Prostate gland (tissue), 2 donors: Measurements from ENCODE around the gene SLIT3. TPM values are rescaled to one million over a fixed set of nuclear protein-coding genes. Genes with fewer than 3 reads are reported as not detected.

Experiments used
- DNase-seq: peaks from one replicate; pipeline ENCODE4 v3.0.0-alpha.2; 2019; ENCODE audit warnings: low spot score
- H3K27ac ChIP-seq, 2 donors: fragments of 200-600 bp; sonication (generic); 2 replicates each; pipeline ENCODE4 v1.5.1; 2017 to 2019
- H3K27me3 ChIP-seq: fragments of 200-600 bp; sonication (generic); replicated peaks from 2 replicates; pipeline ENCODE4 v1.5.1; 2019; ENCODE audit not compliant: insufficient read depth
- H3K36me3 ChIP-seq, 2 donors: fragments of 200-600 bp; sonication (generic); 1 replicate in 1 of 2; 2 replicates in 1 of 2; pipeline versions ENCODE4 v1.5.1 to v1.8.1; 2017 to 2019
- H3K4me1 ChIP-seq: fragments of 200-600 bp; sonication (generic); replicated peaks from 2 replicates; pipeline ENCODE4 v1.5.1; 2019
- H3K4me3 ChIP-seq, 2 donors: fragments of 200-600 bp; sonication (generic); 2 replicates each; pipeline ENCODE4 v1.5.1; 2017 to 2019
- H3K9me3 ChIP-seq: fragments of 200-600 bp; sonication (generic); 2 replicates; pipeline ENCODE4 v1.5.1; 2017
- POLR2A ChIP-seq: fragments of 450-650 bp; IDR thresholded peaks from one replicate; pipeline ENCODE4 v1.6.1; 2016; ENCODE audit warnings: antibody characterized with exemption, mild to moderate bottlenecking
- POLR2AphosphoS5 ChIP-seq: sonication (generic); formaldehyde crosslinking; IDR thresholded peaks from one replicate; pipeline ENCODE4 v1.6.1; 2017; ENCODE audit warnings: antibody characterized with exemption
- WGBS: methylation state at CpG from one replicate; pipeline ENCODE4 v1.1.5; 2018; 5-methylcytosine and 5-hydroxymethylcytosine counted together
- intact Hi-C: fragments of 100-400 bp; cut with DNase I; formaldehyde crosslinking; loops from one replicate; pipeline ENCODE4 v1.14.2; 2022
- total RNA-seq, 2 donors: library from RNA; depleted of rRNA; stranded (reverse); fragments of >200 nt; gene quantifications; one replicate each; pipeline ENCODE4 v1.1.0, GENCODE V29; 2016
- TF ChIP-seq, protein P1 (sequence below), 4 experiments: fragments of 200-600 bp in 2 of 4; fragments of 450-650 bp in 2 of 4; sonication (generic) in 2 of 4; IDR thresholded peaks; 1 replicate in 3 of 4; 2 replicates in 1 of 4; pipeline ENCODE4 v1.5.1; 2016 to 2019; ENCODE audit warnings: antibody characterized with exemption in 4 of 4, mild to moderate bottlenecking in 2 of 4, moderate library complexity in 2 of 4

SLIT3 gene
- total RNA-seq, 2 donors from 2014 or later, result 8.3 TPM

DNA sequence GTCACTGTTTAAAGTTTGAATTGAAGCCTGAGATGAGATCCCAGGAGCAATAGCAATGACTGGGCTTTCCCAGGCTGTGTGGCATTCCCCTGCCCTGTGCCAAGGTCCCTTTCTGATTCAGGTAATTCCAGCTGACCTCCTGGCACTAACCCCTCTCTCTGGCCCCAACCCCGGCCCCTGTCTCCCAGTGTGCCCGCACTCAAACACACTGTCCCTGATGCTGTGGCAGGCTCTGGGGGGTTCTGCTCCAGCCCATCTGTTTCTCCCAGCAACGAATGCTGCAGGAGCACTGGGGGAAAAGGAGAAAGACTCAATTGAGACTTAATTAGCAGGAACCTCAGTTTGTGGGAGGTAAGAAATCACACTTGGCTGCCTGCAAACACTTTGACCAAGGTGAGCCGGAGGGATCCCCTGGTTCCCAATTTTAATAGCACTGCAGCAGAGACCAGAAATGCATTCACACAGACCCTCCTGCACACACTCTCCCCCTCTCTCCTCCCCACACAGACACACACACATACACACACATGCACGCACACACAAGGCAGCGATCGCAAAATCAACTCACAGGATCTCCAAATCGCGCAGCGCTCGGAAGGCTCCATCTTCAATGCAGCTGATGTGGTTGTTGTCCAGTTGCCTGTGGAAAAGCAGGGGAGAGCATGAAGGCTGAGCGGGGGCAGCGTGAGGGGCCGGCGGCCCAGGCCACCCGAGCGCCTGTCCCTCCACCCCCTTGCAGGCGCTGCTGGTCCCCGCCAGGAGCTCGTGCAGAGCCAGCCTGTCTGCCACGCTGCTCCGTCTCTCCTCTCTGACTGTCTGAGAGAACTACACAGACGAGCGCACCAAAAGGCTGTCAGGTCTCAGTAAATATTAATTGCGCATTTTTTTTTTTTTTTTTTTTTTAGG lies 456.7 kb downstream of the SLIT3 start:
- TF ChIP-seq, protein P1, sequence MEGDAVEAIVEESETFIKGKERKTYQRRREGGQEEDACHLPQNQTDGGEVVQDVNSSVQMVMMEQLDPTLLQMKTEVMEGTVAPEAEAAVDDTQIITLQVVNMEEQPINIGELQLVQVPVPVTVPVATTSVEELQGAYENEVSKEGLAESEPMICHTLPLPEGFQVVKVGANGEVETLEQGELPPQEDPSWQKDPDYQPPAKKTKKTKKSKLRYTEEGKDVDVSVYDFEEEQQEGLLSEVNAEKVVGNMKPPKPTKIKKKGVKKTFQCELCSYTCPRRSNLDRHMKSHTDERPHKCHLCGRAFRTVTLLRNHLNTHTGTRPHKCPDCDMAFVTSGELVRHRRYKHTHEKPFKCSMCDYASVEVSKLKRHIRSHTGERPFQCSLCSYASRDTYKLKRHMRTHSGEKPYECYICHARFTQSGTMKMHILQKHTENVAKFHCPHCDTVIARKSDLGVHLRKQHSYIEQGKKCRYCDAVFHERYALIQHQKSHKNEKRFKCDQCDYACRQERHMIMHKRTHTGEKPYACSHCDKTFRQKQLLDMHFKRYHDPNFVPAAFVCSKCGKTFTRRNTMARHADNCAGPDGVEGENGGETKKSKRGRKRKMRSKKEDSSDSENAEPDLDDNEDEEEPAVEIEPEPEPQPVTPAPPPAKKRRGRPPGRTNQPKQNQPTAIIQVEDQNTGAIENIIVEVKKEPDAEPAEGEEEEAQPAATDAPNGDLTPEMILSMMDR (IDR thresholded peaks at IDR 0.05), result no peak
- TF ChIP-seq POLR2AphosphoS5 (no peak), POLR2A (no peak)
- intact Hi-C loops, result no loop called here
- H3K4me3 ChIP-seq, result no peak overlapping the region

DNA sequence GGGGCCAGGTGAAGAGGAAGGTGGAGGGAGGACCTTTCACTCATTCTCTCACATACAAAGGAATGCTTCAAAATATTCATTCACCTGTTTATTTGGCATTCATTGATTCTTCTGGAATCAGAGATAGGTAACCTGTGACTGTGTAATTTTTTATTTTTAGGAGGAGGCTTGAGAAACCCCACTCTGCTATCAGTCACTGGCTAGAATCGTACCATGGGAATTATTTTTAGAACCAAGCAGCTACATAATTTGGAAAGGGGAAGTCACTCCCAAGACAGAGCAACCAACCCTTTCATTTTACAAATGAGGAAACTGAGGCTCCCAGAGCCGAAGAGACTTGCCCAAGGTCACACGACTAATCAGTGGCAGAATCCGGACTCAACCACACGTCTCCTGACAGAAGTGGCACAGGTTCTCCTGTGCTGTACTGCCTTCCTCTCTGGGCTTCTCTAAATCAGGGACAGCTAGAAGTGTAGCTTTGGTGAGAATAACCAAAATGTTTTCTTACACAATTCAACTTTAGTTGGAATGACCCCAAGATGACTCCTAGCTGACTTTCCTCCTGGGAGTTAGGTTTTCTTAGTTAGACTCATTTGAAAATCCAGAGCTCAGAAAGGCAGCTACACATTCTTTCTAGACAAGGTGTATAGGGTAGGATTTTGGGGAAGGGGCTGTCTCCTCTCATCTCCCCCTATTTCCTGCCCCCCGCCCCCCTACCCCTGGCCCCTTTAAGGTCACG lies 457.5 kb downstream of the SLIT3 start:
- Histone ChIP-seq H3K4me1 (no peaks in the 10 kb centered on the region), H3K27ac (no peak overlapping the region), H3K36me3 (no peaks in the 10 kb centered on the region), H3K27me3 (no peaks in the 10 kb centered on the region), H3K9me3 (no peaks in the 10 kb centered on the region), H3K4me3 (no peak overlapping the region)
- 90% methylated on average over 7 of the region's 7 CpGs for WGBS
- DNase-seq, result no peak
- intact Hi-C loops, result no loop called here
- TF ChIP-seq POLR2AphosphoS5 (no peak), POLR2A (no peak)
- TF ChIP-seq, protein P1 (IDR thresholded peaks at IDR 0.05), result no peak

More for the DNA sequence above, 456.7 kb downstream of the SLIT3 start:
- Histone ChIP-seq H3K27me3 (no peaks in the 10 kb centered on the region), H3K27ac (no peak overlapping the region), H3K36me3 (no peaks in the 10 kb centered on the region), H3K9me3 (no peaks in the 10 kb centered on the region), H3K4me1 (no peaks in the 10 kb centered on the region)
- WGBS, result 80% methylated on average over 25 of the region's 25 CpGs
- no peak for DNase-seq

DNA sequence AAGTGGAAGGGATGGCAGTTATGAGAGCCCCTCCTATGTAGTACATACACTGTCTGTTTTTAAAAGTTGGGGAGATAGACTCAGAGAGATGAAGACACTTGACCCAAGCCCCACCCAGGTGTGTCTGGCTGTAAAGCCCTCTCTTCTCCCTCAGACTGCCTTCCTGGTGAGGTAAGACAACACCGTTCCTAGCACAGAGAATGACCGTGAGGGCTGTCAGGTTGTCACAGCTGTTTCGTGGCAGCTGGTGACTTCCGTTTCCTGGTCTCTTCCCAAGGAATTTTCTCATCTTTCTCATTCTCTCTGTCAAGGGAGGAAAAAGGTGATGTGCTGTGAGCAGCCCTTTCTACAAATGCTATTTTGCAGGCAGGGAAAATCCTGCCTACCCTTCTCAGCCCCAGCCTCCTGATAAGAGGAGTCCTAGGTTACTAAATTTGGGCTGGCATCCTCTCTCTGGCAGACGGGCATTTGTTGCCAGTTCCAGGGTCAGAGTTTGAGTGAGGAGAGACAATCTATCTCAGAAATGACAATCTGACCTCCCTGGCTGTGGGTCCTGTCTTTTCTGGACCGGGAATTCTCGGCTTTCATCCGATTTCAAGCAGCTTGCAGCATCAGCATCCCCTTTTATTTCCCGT lies 458.3 kb downstream of the SLIT3 start:
- H3K36me3 ChIP-seq, result no peaks in the 10 kb centered on the region
- H3K4me1 ChIP-seq, result no peaks in the 10 kb centered on the region
- WGBS, result 92% methylated on average over 9 of the region's 9 CpGs
- no peaks in the 10 kb centered on the region for H3K27me3 ChIP-seq
- H3K9me3 ChIP-seq, result no peaks in the 10 kb centered on the region
- no peak overlapping the region for H3K27ac ChIP-seq
- H3K4me3 ChIP-seq, result no peak overlapping the region
- intact Hi-C loops, result no loop called here
- no peak for TF ChIP-seq POLR2AphosphoS5
- TF ChIP-seq, protein P1 (IDR thresholded peaks at IDR 0.05), result no peak
- no peak for TF ChIP-seq POLR2A
- DNase-seq, result no peak

DNA sequence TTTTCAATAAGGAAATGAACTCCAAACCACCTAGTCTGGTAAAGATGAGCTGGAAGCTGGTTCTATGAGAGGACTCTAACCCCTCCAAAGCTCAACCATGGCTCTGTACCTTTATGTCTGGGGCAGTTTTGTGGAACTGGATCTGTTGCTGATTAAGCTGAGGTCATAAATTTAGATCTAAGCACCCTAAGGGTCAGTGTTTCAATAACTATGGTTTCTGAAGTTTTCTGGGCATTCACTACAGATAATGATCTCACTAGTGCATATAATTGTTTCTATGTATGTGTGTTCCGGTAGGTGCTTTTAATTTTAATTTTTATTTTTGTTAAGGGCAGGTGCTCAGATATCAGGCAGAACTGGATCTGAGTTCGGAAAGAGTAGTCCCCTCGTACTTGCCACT lies 463.1 kb downstream of the SLIT3 start:
- DNase-seq, result no peak
- no peak overlapping the region for H3K4me3 ChIP-seq
- H3K4me1 ChIP-seq, result no peaks in the 10 kb centered on the region
- TF ChIP-seq POLR2A (no peak), POLR2AphosphoS5 (no peak)
- TF ChIP-seq, protein P1 (IDR thresholded peaks at IDR 0.05), result no peak
- intact Hi-C loops, result no loop called here
- H3K9me3 ChIP-seq, result no peaks in the 10 kb centered on the region
- no peaks in the 10 kb centered on the region for H3K36me3 ChIP-seq
- no peak overlapping the region for H3K27ac ChIP-seq
- 85% methylated on average over 3 of the region's 3 CpGs for WGBS
- H3K27me3 ChIP-seq, result no peaks in the 10 kb centered on the region
